CD14-positive monocyte (primary cell): ENCODE results near the gene AEBP2. TPM values are rescaled to one million over a fixed set of nuclear protein-coding genes. Genes with fewer than 3 reads are reported as not detected.

ENCODE experiments used
- DNase-seq, 3 donors: peaks; one replicate each; pipeline ENCODE4 v3.0.0-alpha.2; 2011 to 2022
- H2AFZ ChIP-seq: 2 replicates; pipeline ENCODE4 v1.6.0; 2012; ENCODE audit warnings: mild to moderate bottlenecking, low read depth, low read length, inconsistent platforms; ENCODE audit not compliant: insufficient read depth, poor library complexity, severe bottlenecking
- H3K27ac ChIP-seq, 2 donors: 1 replicate in 1 of 2; 2 replicates in 1 of 2; pipeline ENCODE4 v1.5.1; 2012 to 2013; ENCODE audit warnings: low read length in 2 of 2, control low read depth in 1 of 2, inconsistent platforms in 1 of 2, low read depth in 1 of 2, mild to moderate bottlenecking in 1 of 2
- H3K27me3 ChIP-seq, 2 donors: one replicate each; pipeline versions ENCODE4 v1.6.0 to v1.6.1; 2011 to 2013; ENCODE audit warnings: low read length in 2 of 2; ENCODE audit not compliant: control insufficient read depth in 2 of 2, insufficient read depth in 2 of 2
- H3K36me3 ChIP-seq, 2 donors: replicated peaks in 1 of 2; 1 replicate in 1 of 2; 2 replicates in 1 of 2; pipeline versions ENCODE4 v1.5.1 to v1.6.1; 2012 to 2013; ENCODE audit warnings: low read length in 2 of 2, control low read depth in 1 of 2, inconsistent platforms in 1 of 2, mild to moderate bottlenecking in 1 of 2; ENCODE audit not compliant: insufficient read depth in 2 of 2, control insufficient read depth in 1 of 2
- H3K4me1 ChIP-seq, 2 donors: 1 replicate in 1 of 2; 2 replicates in 1 of 2; pipeline versions ENCODE4 v1.5.1 to v1.6.1; 2012 to 2013; ENCODE audit warnings: low read length in 2 of 2, control low read depth in 1 of 2, inconsistent platforms in 1 of 2, mild to moderate bottlenecking in 1 of 2, moderate library complexity in 1 of 2; ENCODE audit not compliant: insufficient read depth in 2 of 2, control insufficient read depth in 1 of 2
- H3K4me2 ChIP-seq: replicated peaks from 2 replicates; pipeline ENCODE3; 2012; ENCODE audit warnings: low read length, moderate library complexity, mild to moderate bottlenecking; ENCODE audit not compliant: poor library complexity, severe bottlenecking; ENCODE audit errors: extremely low read depth
- H3K4me3 ChIP-seq, 3 experiments: fragments of 200-600 bp in 1 of 3; sonication (generic) in 1 of 3; replicated peaks in 1 of 3; 1 replicate in 2 of 3; 2 replicates in 1 of 3; pipeline ENCODE4 v1.5.1; 2011 to 2013; ENCODE audit warnings: low read length in 3 of 3, mild to moderate bottlenecking in 3 of 3, control low read depth in 2 of 3, low read depth in 2 of 3, inconsistent platforms in 1 of 3, moderate library complexity in 1 of 3
- H3K79me2 ChIP-seq: 2 replicates; pipeline ENCODE4 v1.6.0; 2012; ENCODE audit warnings: mild to moderate bottlenecking, control low read depth, inconsistent platforms, low read length, moderate library complexity; ENCODE audit not compliant: insufficient read depth
- H3K9ac ChIP-seq: 2 replicates; pipeline ENCODE4 v1.6.0; 2017; ENCODE audit warnings: low read length, mild to moderate bottlenecking; ENCODE audit not compliant: insufficient read depth, poor library complexity, severe bottlenecking
- H3K9me3 ChIP-seq, 2 donors: replicated peaks in 1 of 2; 1 replicate in 1 of 2; 2 replicates in 1 of 2; pipeline versions ENCODE4 v1.5.1 to v1.6.1; 2012 to 2013; ENCODE audit warnings: low read length in 2 of 2, control low read depth in 1 of 2; ENCODE audit not compliant: control insufficient read depth in 1 of 2, insufficient read depth in 1 of 2
- H4K20me1 ChIP-seq: 2 replicates; pipeline ENCODE4 v1.6.0; 2012; ENCODE audit warnings: mild to moderate bottlenecking, low read length, control low read depth, moderate library complexity; ENCODE audit not compliant: insufficient read depth
- H3K27ac Mint-ChIP-seq, 7 donors: one replicate each; pipeline ENCODE4 v1.8.0; 2020; ENCODE audit warnings: mild to moderate bottlenecking in 7 of 7, mixed read lengths in 7 of 7, moderate library complexity in 6 of 7, inconsistent platforms in 2 of 7
- H3K27me3 Mint-ChIP-seq, 3 donors: one replicate each; pipeline ENCODE4 v1.8.0; 2021 to 2022; ENCODE audit warnings: low read depth in 3 of 3, mild to moderate bottlenecking in 3 of 3, mixed read lengths in 3 of 3, moderate library complexity in 3 of 3, inconsistent platforms in 1 of 3
- H3K36me3 Mint-ChIP-seq, 2 donors: one replicate each; pipeline ENCODE4 v1.8.0; 2020; ENCODE audit warnings: mixed read lengths in 2 of 2, inconsistent platforms in 1 of 2, mild to moderate bottlenecking in 1 of 2
- H3K4me1 Mint-ChIP-seq: one replicate; pipeline ENCODE4 v1.8.0; 2020; ENCODE audit warnings: mild to moderate bottlenecking, mixed read lengths
- H3K4me3 Mint-ChIP-seq, 2 donors: one replicate each; pipeline ENCODE4 v1.8.0; 2020; ENCODE audit warnings: mild to moderate bottlenecking in 2 of 2, mixed read lengths in 2 of 2, moderate library complexity in 1 of 2
- H3K9me3 Mint-ChIP-seq, 7 donors: one replicate each; pipeline ENCODE4 v1.8.0; 2020 to 2022; ENCODE audit warnings: mixed read lengths in 7 of 7, mild to moderate bottlenecking in 6 of 7, moderate library complexity in 6 of 7, inconsistent platforms in 2 of 7
- CTCF ChIP-seq: fragments of 200-600 bp; IDR thresholded peaks from one replicate; pipeline ENCODE4 v1.8.0; 2022; ENCODE audit warnings: antibody characterized with exemption, mild to moderate bottlenecking
- WGBS: methylation state at CpG from one replicate; pipeline ENCODE4 v1.1.5; 2013; ENCODE audit warnings: missing lambda C conversion rate; ENCODE audit not compliant: insufficient coverage; 5-methylcytosine and 5-hydroxymethylcytosine counted together
- intact Hi-C, 2 donors: fragments of 100-400 bp; cut with micrococcal nuclease; formaldehyde crosslinking; loops; one replicate each; pipeline versions ENCODE4 v1.15.0 to v1.15.1; 2023
- polyA plus RNA-seq, 3 donors: library from polyadenylated mRNA; depleted of rRNA in 1 of 3; unstranded in 2 of 3; stranded (reverse) in 1 of 3; fragments of 300-500 nt in 2 of 3; fragments of >200 nt in 1 of 3; fragmentation: Illumina TruSeq in 2 of 3; gene quantifications; 1 replicate in 2 of 3; 2 replicates in 1 of 3; pipeline ENCODE4 v1.2.3, GENCODE V29; 2012 to 2021

Gene AEBP2
- polyA plus RNA-seq, 3 donors, result 3.0 to 8.0 (median 4.4) TPM

DNA sequence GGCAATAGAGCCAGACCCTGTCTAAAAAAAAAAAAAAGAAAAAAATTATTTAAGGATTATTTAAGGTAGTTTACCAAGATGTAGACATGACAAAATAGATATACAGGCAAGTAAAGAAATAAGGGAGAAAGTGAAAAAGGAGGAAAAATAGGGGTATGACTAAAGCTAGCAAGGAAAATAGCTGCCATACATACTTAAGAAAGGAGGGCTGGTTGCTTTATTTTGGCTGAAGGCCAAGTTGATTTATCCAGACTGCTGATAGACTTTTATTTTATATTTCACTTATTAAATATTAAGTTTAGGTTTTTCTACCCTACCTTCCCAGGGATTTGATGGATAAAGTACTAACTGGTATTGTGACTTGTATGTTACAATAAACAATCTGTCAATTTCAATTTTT is 8.3 kb upstream of the AEBP2 start:
- Histone ChIP-seq H3K4me1 (no peaks in the 10 kb centered on the region), H2AFZ (no peak overlapping the region), H3K4me3 (no peak overlapping the region), H3K27ac (no peak overlapping the region), H3K9me3 (no peaks in the 10 kb centered on the region), H3K79me2 (no peaks in the 10 kb centered on the region), H4K20me1 (no peaks in the 10 kb centered on the region), H3K27me3 (no peaks in the 10 kb centered on the region), H3K9ac (no peak overlapping the region), H3K4me2 (no peak overlapping the region), H3K36me3 (no peaks in the 10 kb centered on the region)
- Mint-ChIP-seq H3K4me3 (no peak overlapping the region), H3K9me3 (peaks cover 0 to 5% (median 3%) of the 10 kb centered on the region in 7 donors), H3K27ac (no peak overlapping the region), H3K36me3 (no peaks in the 10 kb centered on the region), H3K27me3 (peaks cover 0 to 4% (median 0%) of the 10 kb centered on the region in 3 donors), H3K4me1 (peaks cover 5% of the 10 kb centered on the region)
- TF ChIP-seq CTCF, result no peak
- DNase-seq, result no peak
- intact Hi-C loops, result no loop called here

GRCh38 chr12:19431407-19432308 is 7.6 kb upstream of the AEBP2 start:
- no peak overlapping the region for H3K4me3 ChIP-seq
- Mint-ChIP-seq H3K36me3 (no peaks in the 10 kb centered on the region), H3K27ac (no peak overlapping the region), H3K27me3 (peaks cover 0 to 4% (median 0%) of the 10 kb centered on the region in 3 donors), H3K9me3 (peaks cover 0 to 5% (median 3%) of the 10 kb centered on the region in 7 donors), H3K4me3 (no peak overlapping the region), H3K4me1 (peaks cover 5% of the 10 kb centered on the region)
- no peaks in the 10 kb centered on the region for H3K36me3 ChIP-seq
- DNase-seq, result no peak
- no peaks in the 10 kb centered on the region for H3K27me3 ChIP-seq
- H2AFZ ChIP-seq, result no peak overlapping the region
- H4K20me1 ChIP-seq, result no peaks in the 10 kb centered on the region
- no peak for TF ChIP-seq CTCF
- no peaks in the 10 kb centered on the region for H3K4me1 ChIP-seq
- no peak overlapping the region for H3K4me2 ChIP-seq
- 73% methylated on average over 3 of the region's 5 CpGs for WGBS
- intact Hi-C loops, result no loop called here
- no peaks in the 10 kb centered on the region for H3K9me3 ChIP-seq
- H3K27ac ChIP-seq, result no peak overlapping the region
- no peak overlapping the region for H3K9ac ChIP-seq
- no peaks in the 10 kb centered on the region for H3K79me2 ChIP-seq
